ENCODE measurements around the gene RASGRP4.

DNA sequence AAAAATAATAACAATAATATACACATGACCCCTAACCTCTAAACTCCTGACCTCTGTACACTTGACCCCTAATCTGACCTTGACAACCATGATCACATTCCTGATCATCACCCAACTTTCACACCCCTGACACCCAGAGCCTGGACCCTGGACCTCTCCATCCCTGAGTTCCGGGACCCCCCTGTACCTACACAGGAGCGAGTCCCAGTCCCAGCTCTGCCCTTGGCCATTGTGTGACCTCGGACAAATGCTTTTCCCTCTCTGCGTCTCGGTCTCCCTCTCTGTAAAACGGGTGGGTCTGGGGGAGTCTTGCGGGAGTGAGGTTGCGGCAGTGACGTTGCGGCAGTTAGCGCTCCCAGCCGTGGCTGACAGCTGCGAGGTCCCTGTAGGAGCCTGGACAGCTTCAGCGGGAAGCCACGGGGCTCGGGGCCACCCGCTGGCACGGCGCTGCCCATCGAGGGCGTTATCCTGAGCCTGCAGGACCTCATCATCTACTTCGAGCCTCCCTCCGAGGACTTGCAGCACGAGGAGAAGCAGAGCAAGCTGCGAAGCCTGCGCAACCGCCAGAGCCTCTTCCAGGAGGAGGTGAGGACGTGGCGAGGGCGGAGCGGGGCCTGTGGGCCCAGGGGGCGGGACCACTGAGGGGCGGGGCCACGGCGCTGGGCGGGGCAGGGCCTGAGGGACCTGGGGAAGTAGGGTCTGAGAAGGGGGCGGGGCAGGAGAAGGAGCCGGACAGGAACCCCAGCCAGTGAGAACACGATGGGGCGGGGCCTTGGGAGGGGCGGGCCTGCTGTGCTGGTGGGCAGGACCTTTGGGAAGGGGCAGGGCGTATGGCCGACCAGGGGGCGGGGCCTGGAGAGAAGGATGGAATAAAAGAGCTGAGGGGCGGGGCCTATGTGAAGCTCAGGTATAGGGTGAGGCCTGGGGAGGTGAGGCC, 26.7 kb upstream of the RASGRP4 start:
- TF ChIP-seq ZNF274 (IDR thresholded peaks at IDR 0.05; ENCODE audit: low read depth, low read length): no peak
- TF ChIP-seq YY1 (IDR thresholded peaks at IDR 0.05; ENCODE audit: insufficient read depth, insufficient read length): no peak
- TF ChIP-seq SUZ12 (IDR thresholded peaks at IDR 0.05; ENCODE audit: extremely low read depth, insufficient read depth, insufficient read length): no peak
